A549 (cell line): Measurements from ENCODE around the gene MYO1E. TPM values are rescaled to one million over a fixed set of nuclear protein-coding genes. Genes with fewer than 3 reads are reported as not detected.

Experiments
- ATAC-seq, 2 experiments: fragments of 200-7000 bp in 1 of 2; fragments of >200 bp in 1 of 2; cut with Nextera tagmentation in 1 of 2; cut with Tn5 transposase in 1 of 2; 3 replicates each; pipeline versions ENCODE4 v1.8.0 to v1.9.1; 2018 to 2020; ENCODE audit warnings: mild to moderate bottlenecking in 1 of 2, moderate library complexity in 1 of 2
- CTCF ChIA-PET: fragments of 300-600 bp; sonication (Branson Sonifier 250); formaldehyde crosslinking; extraction: SDS; loops from one replicate; lab custom pipeline; 2021; ENCODE audit warnings: antibody characterized with exemption, inconsistent platforms; lab: Yijun Ruan, JAX
- POLR2A ChIA-PET: fragments of 350-600 bp; formaldehyde crosslinking; extraction: SDS; loops from one replicate; lab custom pipeline; 2021; ENCODE audit warnings: antibody characterized with exemption, inconsistent platforms; lab: Yijun Ruan, JAX
- DNase-seq, 2 experiments: peaks; one replicate each; pipeline versions ENCODE4 v3.0.0 to v3.0.0-alpha.2; 2011 to 2016; ENCODE audit warnings: low read depth in 1 of 2, low spot score in 1 of 2
- FAIRE-seq: peaks from 2 replicates; lab custom pipeline; 2011; peaks lifted over from hg19 to GRCh38; lab: Jason Lieb, UNC
- H3K27ac ChIP-seq, 2 experiments: fragments of >200 bp; sonication (Bioruptor Twin); formaldehyde crosslinking; 3 replicates each; pipeline ENCODE4 v1.5.1; 2016 to 2017
- H3K4me1 ChIP-seq: fragments of >200 bp; sonication (Bioruptor Twin); formaldehyde crosslinking; 3 replicates; pipeline ENCODE4 v1.6.1; 2016
- H3K4me2 ChIP-seq: fragments of >200 bp; sonication (Bioruptor Twin); formaldehyde crosslinking; 3 replicates; pipeline ENCODE4 v1.6.1; 2016
- H3K4me3 ChIP-seq: fragments of >200 bp; sonication (Bioruptor Twin); formaldehyde crosslinking; 3 replicates; pipeline ENCODE4 v1.5.1; 2016
- H3K9me3 ChIP-seq: fragments of >200 bp; sonication (Bioruptor Twin); formaldehyde crosslinking; 3 replicates; pipeline ENCODE4 v1.6.1; 2016
- ATOH8 ChIP-seq: fragments of 250-450 bp; sonication (Bioruptor Pico); IDR thresholded peaks from 2 replicates; pipeline ENCODE4 v1.5.0; 2020; ENCODE audit warnings: low read depth, mild to moderate bottlenecking, moderate library complexity
- BCL3 ChIP-seq: fragments of >200 bp; sonication (Bioruptor Twin); formaldehyde crosslinking; IDR thresholded peaks from 3 replicates; pipeline ENCODE4 v1.6.1; 2016
- BHLHE40 ChIP-seq: IDR thresholded peaks from 2 replicates; pipeline ENCODE4 v1.6.1; 2012; ENCODE audit warnings: low read depth, low read length, inconsistent platforms
- CHD4 ChIP-seq: fragments of 200-600 bp; sonication (generic); IDR thresholded peaks from 2 replicates; pipeline ENCODE4 v1.6.1; 2016; ENCODE audit warnings: antibody characterized with exemption, mild to moderate bottlenecking, borderline replicate concordance
- E2F6 ChIP-seq: IDR thresholded peaks from 2 replicates; pipeline ENCODE4 v1.6.1; 2012; ENCODE audit warnings: low read depth, borderline replicate concordance
- EHMT2 ChIP-seq: fragments of 200-600 bp; sonication (generic); IDR thresholded peaks from 2 replicates; pipeline ENCODE4 v1.6.1; 2016; ENCODE audit warnings: antibody characterized with exemption, low read depth, mild to moderate bottlenecking, moderate library complexity
- EP300 ChIP-seq, 2 experiments: fragments of >200 bp; sonication (Bioruptor Twin); formaldehyde crosslinking; IDR thresholded peaks; 2 replicates in 1 of 2; 3 replicates in 1 of 2; pipeline ENCODE4 v1.6.1; 2016 to 2017
- FOSL2 ChIP-seq, 2 experiments: fragments of 450-650 bp in 1 of 2; fragments of >200 bp in 1 of 2; sonication (Bioruptor Twin) in 1 of 2; formaldehyde crosslinking; IDR thresholded peaks; 2 replicates each; pipeline versions ENCODE4 v1.5.0 to v1.6.1; 2016 to 2020; ENCODE audit warnings: mild to moderate bottlenecking in 1 of 2, moderate library complexity in 1 of 2
- GATA3 ChIP-seq: IDR thresholded peaks from 2 replicates; pipeline ENCODE4 v1.6.1; 2012; ENCODE audit warnings: borderline replicate concordance
- HDAC2 ChIP-seq: fragments of 200-600 bp; sonication (generic); IDR thresholded peaks from 2 replicates; pipeline ENCODE4 v1.6.1; 2016
- HES2 ChIP-seq: fragments of >200 bp; sonication (Bioruptor Twin); formaldehyde crosslinking; IDR thresholded peaks from 2 replicates; pipeline ENCODE4 v1.6.1; 2016
- HOXA7 ChIP-seq: fragments of 250-450 bp; sonication (Bioruptor Pico); IDR thresholded peaks from 2 replicates; pipeline ENCODE4 v1.5.0; 2020; ENCODE audit warnings: mild to moderate bottlenecking, moderate library complexity
- HOXB5 ChIP-seq: fragments of 250-450 bp; sonication (Bioruptor Pico); IDR thresholded peaks from 2 replicates; pipeline ENCODE4 v1.5.0; 2020; ENCODE audit warnings: mild to moderate bottlenecking, moderate library complexity
- JUN ChIP-seq, 2 experiments: fragments of >200 bp; sonication (Bioruptor Twin); formaldehyde crosslinking; IDR thresholded peaks; 2 replicates in 1 of 2; 3 replicates in 1 of 2; pipeline ENCODE4 v1.6.1; 2016 to 2017
- JUNB ChIP-seq: fragments of >200 bp; sonication (Bioruptor Twin); formaldehyde crosslinking; IDR thresholded peaks from 2 replicates; pipeline ENCODE4 v1.6.1; 2016
- KDM1A ChIP-seq: fragments of 200-600 bp; sonication (generic); IDR thresholded peaks from 2 replicates; pipeline ENCODE4 v1.6.1; 2016; ENCODE audit warnings: low read depth, mild to moderate bottlenecking
- KDM5A ChIP-seq: fragments of 200-600 bp; sonication (generic); IDR thresholded peaks from 2 replicates; pipeline ENCODE4 v1.6.1; 2016; ENCODE audit warnings: antibody characterized with exemption, mild to moderate bottlenecking
- MYC ChIP-seq: IDR thresholded peaks from 2 replicates; pipeline ENCODE4 v1.6.1; 2012; ENCODE audit warnings: mild to moderate bottlenecking, inconsistent platforms, low read length, improper control_type of control experiment, borderline replicate concordance
- NPAS2 ChIP-seq: fragments of 250-450 bp; sonication (Bioruptor Pico); IDR thresholded peaks from 2 replicates; pipeline ENCODE4 v1.8.0; 2022; ENCODE audit warnings: mild to moderate bottlenecking, moderate library complexity, borderline replicate concordance
- PHF8 ChIP-seq: fragments of 200-600 bp; sonication (generic); IDR thresholded peaks from 2 replicates; pipeline ENCODE4 v1.6.1; 2016; ENCODE audit warnings: low read depth, mild to moderate bottlenecking, antibody characterized with exemption, moderate library complexity, borderline replicate concordance
- RAD21 ChIP-seq, 2 experiments: fragments of >200 bp in 1 of 2; sonication (Bioruptor Twin) in 1 of 2; formaldehyde crosslinking in 1 of 2; IDR thresholded peaks in 1 of 2; conservative IDR thresholded peaks in 1 of 2; 2 replicates in 1 of 2; 3 replicates in 1 of 2; pipeline ENCODE4 v1.6.1; 2012 to 2018; ENCODE audit warnings: inconsistent platforms in 1 of 2
- RARB ChIP-seq: fragments of 250-450 bp; sonication (Bioruptor Pico); IDR thresholded peaks from 2 replicates; pipeline ENCODE4 v1.8.0; 2021; ENCODE audit warnings: mild to moderate bottlenecking, moderate library complexity
- RFX5 ChIP-seq: fragments of 450-650 bp; IDR thresholded peaks from 2 replicates; pipeline ENCODE4 v1.7.1; 2014; ENCODE audit warnings: antibody characterized with exemption, mild to moderate bottlenecking, moderate library complexity
- TFCP2L1 ChIP-seq: fragments of 250-450 bp; sonication (Bioruptor Pico); IDR thresholded peaks from 2 replicates; pipeline ENCODE4 v1.5.0; 2021; ENCODE audit warnings: mild to moderate bottlenecking
- USF2 ChIP-seq: fragments of 450-650 bp; IDR thresholded peaks from 2 replicates; pipeline ENCODE4 v1.6.1; 2014; ENCODE audit warnings: antibody characterized with exemption
- ZFP36 ChIP-seq: fragments of 450-650 bp; IDR thresholded peaks from 2 replicates; pipeline ENCODE4 v1.6.1; 2014; ENCODE audit warnings: borderline replicate concordance; ENCODE audit not compliant: partially characterized antibody
- ZSCAN20 ChIP-seq: fragments of 250-450 bp; sonication (Bioruptor Pico); IDR thresholded peaks from 2 replicates; pipeline ENCODE4 v1.8.0; 2022; ENCODE audit warnings: mild to moderate bottlenecking, moderate library complexity
- WGBS: methylation state at CpG from one replicate; pipeline ENCODE4 v1.1.6; 2017; ENCODE audit errors: missing lambda C conversion rate; 5-methylcytosine and 5-hydroxymethylcytosine counted together
- polyA plus RNA-seq, 4 experiments: library from polyadenylated mRNA; depleted of rRNA in 3 of 4; stranded (reverse); fragments of >200 nt; fragmentation: RNase III in 1 of 4; extraction: RNeasy Plus Mini Kit Qiagen cat#74134 plus additional on column Dnase treatment in 1 of 4; gene quantifications; 2 replicates in 3 of 4; 3 replicates in 1 of 4; pipeline ENCODE4 v1.2.3, GENCODE V29; 2011 to 2017

Gene MYO1E
- polyA plus RNA-seq, 2 of the 4 experiments (the other 2 are of a cell fraction), result 202 to 497 TPM

- H3K4me2 ChIP-seq, result peak overlapping the region; percentile 33
- CTCF ChIA-PET, result interaction anchor here (0.7 to 1.5 kb wide), 5 partner anchors 19 to 133 kb away, joined by 3 to 4 read pairs (median 3); no protein-coding TSS in a partner anchor
- peaks cover 35% of the 10 kb centered on the region for H3K4me1 ChIP-seq
- POLR2A ChIA-PET, result interaction anchor here (1.2 kb wide), 1 partner anchor 8 kb away, joined by 3 read pairs; the partner anchor contains the start of gene MYO1E
- WGBS, result 31% methylated on average over 7 of the region's 7 CpGs
- peak in 1 of 2 experiments; percentile 43 for DNase-seq
- peak; percentile 30 to 37; a peak in 4 of 6 replicates for ATAC-seq
- H3K4me3 ChIP-seq, result no peak overlapping the region
- TF ChIP-seq MYC, result no peak
- H3K27ac ChIP-seq, result peak overlapping the region; percentile 12 to 55; a peak in 3 of 6 replicates
- FAIRE-seq, result no peak
- no peaks in the 10 kb centered on the region for H3K9me3 ChIP-seq
Measured at GRCh38 chr15:59380902-59381610, 8.4 kb upstream of the MYO1E start.

GRCh38 chr15:59379531-59379930, 6.9 kb upstream of the MYO1E start:
- TF ChIP-seq CHD4 (no peak), TFCP2L1 (CRISPR knock-in tag) (no peak), JUN (IDR thresholded peaks at IDR 0.05) (no peak), KDM5A (no peak), FOSL2 (IDR thresholded peaks at IDR 0.05) (no peak), FOSL2 (CRISPR knock-in tag; IDR thresholded peaks at IDR 0.05) (no peak), HOXA7 (CRISPR knock-in tag) (no peak), ATOH8 (CRISPR knock-in tag) (no peak), NPAS2 (CRISPR knock-in tag) (no peak), ZSCAN20 (no peak), BHLHE40 (no peak), RAD21 (conservative IDR thresholded peaks at IDR 0.05 in 1 of 2, IDR thresholded peaks at IDR 0.05 in 1 of 2) (no peak), RARB (no peak), EHMT2 (no peak), RFX5 (no peak), HOXB5 (CRISPR knock-in tag) (no peak), USF2 (no peak), HDAC2 (no peak), E2F6 (no peak)
- Histone ChIP-seq H3K27ac (no peak overlapping the region), H3K9me3 (no peaks in the 10 kb centered on the region), H3K4me1 (peaks cover 40% of the 10 kb centered on the region), H3K4me3 (no peak overlapping the region), H3K4me2 (no peak overlapping the region)
- WGBS, result 84% methylated on average over 1 of the region's 1 CpG
- DNase-seq, result no peak
- ChIA-PET POLR2A (no interaction called here), CTCF (interaction anchor here (0.9 to 3.7 kb wide), 6 partner anchors 24 to 218 kb away, joined by 3 to 14 read pairs (median 4); no protein-coding TSS in a partner anchor)
- no peak for ATAC-seq
- no peak for FAIRE-seq

- ChIA-PET POLR2A (interaction anchor here (0.7 kb wide), 1 partner anchor 8 kb away, joined by 9 read pairs; no protein-coding TSS in a partner anchor), CTCF (interaction anchor here (0.7 to 3.7 kb wide), 7 partner anchors 17 to 231 kb away, joined by 3 to 14 read pairs (median 3); no protein-coding TSS in a partner anchor)
- DNase-seq, result no peak
- peak overlapping the region; percentile 7; the same call in 1 of the 3 replicates for H3K4me2 ChIP-seq
- no peak for ATAC-seq
- H3K9me3 ChIP-seq, result no peaks in the 10 kb centered on the region
- no peak overlapping the region for H3K27ac ChIP-seq
- FAIRE-seq, result peak; percentile 18
- peaks cover 47% of the 10 kb centered on the region for H3K4me1 ChIP-seq
- no peak overlapping the region for H3K4me3 ChIP-seq
- TF ChIP-seq KDM1A, result no peak
- no peak for TF ChIP-seq BCL3
- TF ChIP-seq PHF8, result no peak
- no peak for TF ChIP-seq ZFP36
- TF ChIP-seq E2F6, result no peak
- no peak for TF ChIP-seq HOXB5 (CRISPR knock-in tag)
- no peak for TF ChIP-seq JUN (IDR thresholded peaks at IDR 0.05)
- no peak for TF ChIP-seq HES2
- no peak for TF ChIP-seq JUNB
- TF ChIP-seq EP300 (IDR thresholded peaks at IDR 0.05), result no peak
- TF ChIP-seq GATA3, result no peak
- no peak for TF ChIP-seq MYC
Measured at GRCh38 chr15:59378855-59379254, 6.2 kb upstream of the MYO1E start.
